HG03457 (cell line): ENCODE results near the gene FNDC3B.

ENCODE experiments used
- ATAC-seq: cut with Tn5 transposase; IDR thresholded peaks from one replicate; pipeline ENCODE4 v1.9.1; 2021; ENCODE audit warnings: moderate number of reproducible peaks; ENCODE audit not compliant: unreplicated experiment

The FNDC3B gene

GRCh38 chr3:172163320-172163719, 123.9 kb downstream of the FNDC3B start:
- ATAC-seq = no peak

DNA sequence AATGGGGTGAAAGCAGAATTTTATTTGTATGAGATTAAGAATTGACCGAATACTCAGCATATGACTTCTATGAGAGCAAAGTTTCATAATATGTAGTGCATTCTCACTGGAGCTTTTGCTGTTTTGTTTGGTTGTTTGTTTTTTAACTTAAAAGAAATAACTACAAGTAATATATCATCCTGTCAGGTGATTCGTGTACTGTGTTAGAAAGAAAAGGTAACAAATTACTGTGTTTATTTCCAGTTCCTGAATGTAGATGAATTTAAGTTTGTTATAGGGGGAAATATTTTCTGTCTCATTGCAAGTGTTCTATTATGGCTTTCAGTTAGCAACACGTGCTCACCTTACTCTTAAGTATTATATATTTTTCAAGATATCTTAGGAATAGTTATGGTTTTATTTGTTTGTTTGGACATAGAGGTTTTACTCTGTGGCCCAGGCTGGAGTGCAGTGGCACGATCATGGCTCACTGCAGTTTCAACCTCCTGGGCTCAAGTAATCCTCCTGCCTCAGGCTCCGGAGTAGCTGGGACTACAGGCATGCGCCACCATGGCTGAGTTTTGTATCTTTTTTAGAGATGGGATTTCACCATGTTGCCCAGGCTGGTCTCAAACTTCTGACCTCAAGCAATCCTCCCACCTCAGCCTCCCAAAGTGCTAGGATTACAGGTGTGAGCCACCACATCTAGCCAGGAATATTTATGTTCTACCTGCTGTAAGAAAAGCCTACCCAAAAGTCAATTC, 125.4 kb downstream of the FNDC3B start:
- ATAC-seq = no peak

DNA sequence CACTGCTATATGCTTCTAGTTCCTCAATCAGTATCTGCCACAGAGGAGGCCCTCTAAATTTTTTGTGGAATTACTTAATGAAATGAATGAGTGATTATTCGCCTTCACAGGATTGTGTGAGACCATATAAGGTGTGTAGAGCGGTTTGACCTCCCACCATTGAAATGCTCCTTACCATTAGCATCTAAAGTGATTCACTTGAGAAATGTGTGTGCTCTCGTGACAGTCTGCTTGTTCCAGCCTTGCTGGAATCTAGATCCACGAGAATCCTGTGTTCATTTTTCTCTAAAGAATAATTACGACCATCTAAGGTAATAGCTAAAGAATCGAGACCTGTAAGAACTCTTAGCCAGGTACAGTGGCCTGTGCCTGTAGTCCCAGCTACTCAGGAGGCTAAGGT, 126.9 kb downstream of the FNDC3B start:
- no peak for ATAC-seq

- no peak for ATAC-seq
These were observed 127.5 kb downstream of the FNDC3B start for GRCh38 chr3:172166890-172167289.

GRCh38 chr3:172167892-172168648, 128.7 kb downstream of the FNDC3B start:
- no peak for ATAC-seq

- ATAC-seq = no peak
These were observed 130.8 kb downstream of the FNDC3B start for GRCh38 chr3:172170073-172170709.

- no peak for ATAC-seq
These were observed 131.5 kb downstream of the FNDC3B start for GRCh38 chr3:172170841-172171240.

DNA sequence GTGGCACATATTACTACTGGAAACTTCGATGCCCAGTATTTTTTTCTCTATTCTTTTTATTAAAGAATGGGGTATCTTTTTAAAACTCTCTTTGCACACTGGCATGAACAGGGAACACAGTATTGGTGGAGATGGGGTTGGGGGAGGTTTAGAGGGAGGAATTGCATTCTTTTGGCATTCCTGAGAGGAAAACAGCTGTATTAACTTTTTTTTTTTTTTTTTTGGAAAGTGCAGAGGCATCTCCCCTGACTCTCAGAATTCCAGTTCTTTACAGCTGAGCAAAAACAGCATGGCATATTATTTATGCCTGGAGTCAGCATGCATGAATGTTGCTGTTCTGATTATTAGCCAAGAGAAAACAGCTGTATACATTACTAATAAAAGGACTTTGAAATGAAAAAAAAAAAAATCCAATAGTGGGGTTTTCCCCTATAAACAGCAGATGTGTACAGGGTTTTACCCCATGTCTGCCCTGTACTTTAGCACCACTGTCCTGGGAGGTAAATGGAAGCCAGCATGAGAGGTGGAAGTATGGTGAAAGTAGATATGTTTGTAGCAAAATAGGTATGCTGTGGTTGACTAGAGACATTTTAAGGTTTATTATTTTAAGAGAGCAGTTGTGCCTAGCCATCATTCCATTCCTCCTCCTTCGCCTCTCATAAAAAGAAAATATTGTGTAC, 132.2 kb downstream of the FNDC3B start:
- ATAC-seq = no peak

DNA sequence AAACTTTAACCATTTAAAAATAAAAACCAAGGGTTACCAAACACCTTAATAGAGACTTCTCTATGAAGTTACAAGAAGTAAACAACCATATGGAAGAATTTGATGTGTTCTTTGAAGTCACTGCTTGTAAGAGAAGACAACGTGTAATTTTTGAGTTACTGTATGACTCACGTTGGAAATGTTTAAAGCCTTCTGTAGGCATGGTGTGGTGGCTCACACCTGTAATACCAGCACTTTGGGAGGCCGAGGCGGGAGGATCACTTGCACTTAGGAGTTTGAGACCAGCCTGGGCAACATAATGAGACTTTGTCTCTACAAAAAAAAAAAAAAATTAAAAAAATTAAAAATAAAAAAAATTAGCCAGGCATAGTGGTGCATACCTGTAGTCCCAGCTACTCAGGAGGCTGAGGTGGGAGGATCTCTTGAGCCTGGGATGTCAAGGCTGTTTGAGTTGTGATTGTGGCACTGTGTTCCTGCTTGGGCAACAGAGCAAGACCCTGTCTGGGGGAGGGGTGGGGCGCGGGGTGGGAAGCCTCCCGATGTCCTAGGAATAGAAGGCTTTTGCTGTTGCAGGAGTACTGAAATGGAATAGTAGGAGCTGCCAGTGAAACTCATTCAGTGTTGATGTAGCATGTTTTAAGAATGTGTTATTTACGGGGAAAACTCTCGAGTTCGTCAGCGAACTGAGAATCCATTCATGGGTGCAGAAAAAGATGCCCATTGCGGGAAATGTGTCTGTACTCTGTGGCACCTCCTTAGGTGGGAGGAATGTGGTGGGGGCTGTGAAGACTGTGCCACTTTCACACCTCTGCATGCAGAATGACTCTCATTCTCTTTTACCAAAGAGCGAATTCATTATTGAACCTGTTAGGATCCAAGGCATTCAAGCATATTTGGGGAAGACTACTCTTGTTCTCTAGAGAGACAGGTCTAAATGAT, 134.2 kb downstream of the FNDC3B start:
- ATAC-seq = no peak

- no peak for ATAC-seq
These were observed 135.3 kb downstream of the FNDC3B start for GRCh38 chr3:172174513-172175253.

DNA sequence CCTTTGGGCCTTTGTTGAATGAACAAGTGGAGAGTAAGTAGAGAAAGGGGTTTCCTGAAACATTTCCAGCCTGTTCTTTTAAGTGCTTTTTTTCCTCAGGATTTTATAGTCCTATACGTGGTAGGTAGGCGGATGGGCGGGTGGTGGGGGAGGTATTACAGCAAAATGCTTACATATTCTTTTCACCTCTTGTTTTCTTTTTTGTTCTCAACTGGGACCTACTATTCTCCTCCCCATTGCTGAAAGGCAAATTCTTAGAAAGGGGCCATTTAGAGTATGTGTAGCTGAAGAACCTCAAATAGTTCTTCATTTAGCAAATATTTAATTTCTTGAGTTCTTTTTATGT, 135.8 kb downstream of the FNDC3B start:
- no peak for ATAC-seq

DNA sequence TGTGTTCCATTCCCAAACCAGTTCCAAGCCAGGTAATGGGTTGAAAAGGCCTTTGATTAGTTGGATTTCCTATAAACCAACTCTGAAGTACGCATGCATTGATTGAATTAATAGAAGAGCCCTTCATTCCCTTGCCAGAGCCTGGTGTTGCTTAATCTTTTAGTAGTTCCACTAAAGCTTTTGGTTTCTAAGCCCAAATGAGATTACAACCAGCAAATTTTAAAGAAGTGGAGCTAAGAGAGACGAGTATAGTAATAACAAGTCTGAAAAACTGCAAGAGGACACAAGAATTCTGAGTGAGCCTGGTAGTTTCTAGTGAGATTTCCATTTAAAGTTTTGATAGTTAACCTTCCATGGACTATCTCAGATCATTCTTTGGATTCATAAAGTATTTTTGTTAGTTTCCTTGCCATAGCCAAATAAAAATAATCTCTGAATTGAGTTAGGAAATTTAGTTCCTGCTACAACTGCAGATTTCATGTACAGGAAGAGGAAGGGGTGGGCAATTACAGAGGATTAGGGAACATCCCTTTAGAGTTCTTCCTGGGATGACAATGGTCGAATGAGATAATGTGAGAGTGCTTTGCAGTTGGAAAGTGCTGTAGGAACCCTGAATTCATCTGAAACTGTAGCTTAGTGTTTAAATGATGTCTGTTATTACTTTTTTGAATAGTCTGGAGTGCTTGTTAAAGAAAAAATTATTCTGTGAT, 136.8 kb downstream of the FNDC3B start:
- no peak for ATAC-seq

DNA sequence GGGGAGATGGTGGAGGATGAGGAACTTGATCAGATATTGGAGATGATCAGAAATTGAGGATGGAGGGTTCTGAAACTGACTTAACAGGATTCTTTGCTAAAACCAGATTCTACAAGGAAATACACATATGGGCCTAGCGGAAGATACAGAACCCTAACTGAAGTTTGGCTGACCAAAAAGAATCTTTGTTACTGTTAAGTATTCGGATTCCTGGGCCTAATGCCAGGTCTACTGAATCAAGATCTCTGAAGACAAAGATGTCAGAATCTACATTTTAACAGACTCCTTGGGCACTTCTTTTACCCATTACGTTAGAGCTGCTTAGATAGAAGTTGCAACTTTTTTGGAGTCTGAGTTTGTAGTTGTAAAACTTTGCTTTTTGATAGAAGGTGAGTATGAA, 137.7 kb downstream of the FNDC3B start:
- no peak for ATAC-seq

DNA sequence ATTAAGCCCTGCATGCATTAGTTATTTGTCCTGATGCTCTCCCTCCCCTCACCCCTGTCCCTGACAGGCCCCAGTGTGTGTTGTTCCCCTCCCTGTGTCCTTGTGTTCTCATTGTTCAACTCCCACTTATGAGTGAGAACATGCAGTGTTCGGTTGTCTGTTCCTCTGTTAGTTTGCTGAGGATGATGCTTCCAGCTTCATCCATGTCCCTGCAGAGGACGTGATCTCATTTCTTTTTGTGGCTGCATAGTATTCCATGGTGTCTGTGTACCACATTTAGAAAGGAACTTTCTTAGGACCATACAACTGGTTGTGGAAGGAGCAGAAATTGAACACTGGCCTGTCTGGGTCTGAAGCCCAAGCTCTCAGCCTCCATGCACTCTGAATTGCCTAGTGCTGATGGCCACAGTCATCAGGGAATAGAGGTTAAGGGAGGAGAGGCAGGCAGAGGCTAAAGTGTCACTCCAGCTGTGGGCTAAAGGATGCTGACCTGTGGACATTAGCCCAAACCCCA, 138.5 kb downstream of the FNDC3B start:
- ATAC-seq = no peak

DNA sequence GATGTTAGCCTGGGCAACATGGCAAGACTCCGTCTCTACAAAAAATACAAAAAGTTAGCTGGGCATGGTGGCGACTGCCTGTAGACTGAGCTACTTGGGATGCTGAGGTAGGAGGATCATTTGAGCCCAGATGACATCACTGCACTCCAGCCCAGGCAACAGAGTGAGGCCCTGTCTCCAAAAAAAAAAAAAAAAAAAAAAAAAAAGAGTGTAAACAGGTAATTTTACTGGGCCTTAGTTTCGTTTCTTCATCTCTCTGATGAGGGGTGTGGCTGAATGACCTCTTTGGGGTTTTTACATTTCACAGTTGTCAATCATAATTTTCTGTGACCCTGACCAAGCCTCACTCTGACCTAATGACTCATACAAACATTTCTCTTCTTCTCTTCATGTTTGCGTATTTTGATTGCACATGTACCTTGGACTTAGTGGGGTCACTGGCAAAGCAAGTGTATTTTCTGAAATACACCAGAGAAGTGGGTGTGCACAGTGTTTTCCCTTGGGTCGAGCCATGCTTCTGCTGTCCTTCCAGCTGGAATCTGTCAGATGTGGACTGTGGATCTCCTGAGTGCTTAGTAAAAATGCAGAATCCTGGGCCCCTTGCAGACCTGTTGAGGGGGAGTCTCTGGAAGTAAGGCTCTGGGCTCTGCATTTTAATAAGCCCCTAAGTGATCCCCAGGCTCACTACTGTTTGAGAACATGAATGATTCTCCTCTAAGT, 140.5 kb downstream of the FNDC3B start:
- no peak for ATAC-seq

- no peak for ATAC-seq
These were observed 141.1 kb downstream of the FNDC3B start for GRCh38 chr3:172180473-172180872.

DNA sequence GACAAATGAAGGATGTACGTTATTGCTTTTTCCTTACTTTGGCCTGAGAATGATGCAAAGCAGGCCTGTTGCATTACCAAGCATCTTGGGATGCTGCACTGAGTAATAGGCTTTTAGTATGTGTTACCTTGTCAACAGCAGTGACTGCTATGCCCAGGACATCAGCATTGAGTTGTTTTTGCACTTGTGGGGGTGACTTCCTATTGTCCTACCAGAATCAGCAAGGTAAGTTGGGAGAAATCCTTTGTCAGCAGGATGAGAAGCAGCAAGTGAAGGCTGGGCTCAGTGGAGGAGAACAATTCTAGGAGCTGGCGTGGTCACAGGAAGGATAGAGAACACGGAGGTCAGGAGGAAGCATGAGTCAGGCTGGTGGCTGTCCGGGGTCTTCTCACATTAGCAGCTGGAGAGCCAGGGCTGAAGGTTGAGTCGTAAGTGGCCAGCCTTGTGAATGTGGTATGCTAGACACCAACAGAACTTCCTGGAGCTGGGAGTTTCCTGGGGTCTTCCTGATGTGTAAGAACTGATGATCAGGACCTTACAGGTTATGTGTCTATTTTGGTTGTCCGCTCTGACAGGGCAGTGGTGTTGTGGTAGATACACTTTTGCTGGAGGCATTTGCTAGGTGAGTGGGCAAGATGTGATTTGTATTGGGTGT, 142.7 kb downstream of the FNDC3B start:
- no peak for ATAC-seq

GRCh38 chr3:172182797-172183196, 143.4 kb downstream of the FNDC3B start:
- no peak for ATAC-seq
